GM21447 (cell line): ENCODE measurements around the gene PADI2.

Experiments used
- ATAC-seq: cut with Tn5 transposase; IDR thresholded peaks from one replicate; pipeline ENCODE4 v1.9.1; 2021; ENCODE audit not compliant: unreplicated experiment

Gene PADI2

DNA sequence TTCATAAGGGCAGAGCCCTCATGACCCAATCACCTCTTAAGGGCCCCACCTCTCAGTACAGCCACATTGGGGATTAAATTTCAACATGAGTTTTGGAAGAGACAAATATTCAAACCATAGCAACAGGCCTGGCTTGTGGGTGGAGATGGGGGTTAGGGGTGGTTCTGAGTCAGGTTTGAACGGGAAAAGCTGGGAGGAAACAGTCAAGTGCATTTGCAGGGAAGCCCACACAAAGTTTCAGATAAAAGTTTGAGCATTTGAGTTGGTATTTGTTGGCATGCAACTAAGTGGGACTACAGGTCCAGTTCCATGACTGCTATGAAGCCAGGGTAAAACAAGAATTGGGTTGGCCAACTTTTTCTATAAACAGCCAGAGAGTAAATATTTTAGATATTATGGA, 21.0 kb upstream of the PADI2 start:
- no peak for ATAC-seq

DNA sequence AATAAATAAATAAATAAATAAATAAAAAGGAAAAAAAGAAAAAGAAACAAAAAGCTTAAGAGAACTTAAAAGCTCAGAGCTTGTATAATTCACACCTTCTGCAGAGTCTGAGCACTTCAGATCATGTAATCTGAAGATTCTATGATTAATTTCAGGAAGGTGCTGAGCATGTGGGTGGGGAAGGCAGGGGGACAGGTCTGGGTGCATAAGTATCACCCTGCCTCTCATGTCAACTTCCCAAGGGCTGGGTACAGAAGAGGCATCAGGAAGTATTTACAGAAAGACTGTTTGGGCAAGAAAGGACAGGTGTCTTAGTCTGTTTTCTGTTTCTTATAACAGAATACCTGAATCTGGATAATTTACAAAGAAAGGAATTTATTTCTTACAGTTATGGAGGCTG, 20.4 kb upstream of the PADI2 start:
- ATAC-seq: no peak

GRCh38 chr1:17137441-17137840, 18.2 kb upstream of the PADI2 start:
- no peak for ATAC-seq

GRCh38 chr1:17136936-17137335, 17.7 kb upstream of the PADI2 start:
- ATAC-seq: no peak

- no peak for ATAC-seq
Observed at GRCh38 chr1:17136145-17136544, 16.9 kb upstream of the PADI2 start.

- ATAC-seq: no peak
Observed at GRCh38 chr1:17135530-17135929, 16.3 kb upstream of the PADI2 start.

DNA sequence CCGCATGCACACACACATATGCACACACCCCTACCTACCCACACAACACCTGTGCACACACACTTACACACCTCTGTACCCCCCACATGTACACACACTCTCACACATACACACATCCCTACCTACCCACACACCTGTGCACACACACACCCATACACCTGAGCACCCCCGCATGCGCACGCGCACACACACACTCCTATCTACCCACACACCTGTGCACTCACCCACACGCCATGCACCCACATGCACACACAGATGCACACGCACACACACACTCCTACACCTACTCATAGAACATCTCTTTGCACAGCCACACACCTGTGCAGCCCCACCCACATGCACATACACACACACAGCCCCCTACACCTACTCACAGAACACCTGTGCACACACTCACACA, 15.5 kb upstream of the PADI2 start:
- ATAC-seq: no peak

GRCh38 chr1:17134034-17134433, 14.8 kb upstream of the PADI2 start:
- ATAC-seq: no peak

DNA sequence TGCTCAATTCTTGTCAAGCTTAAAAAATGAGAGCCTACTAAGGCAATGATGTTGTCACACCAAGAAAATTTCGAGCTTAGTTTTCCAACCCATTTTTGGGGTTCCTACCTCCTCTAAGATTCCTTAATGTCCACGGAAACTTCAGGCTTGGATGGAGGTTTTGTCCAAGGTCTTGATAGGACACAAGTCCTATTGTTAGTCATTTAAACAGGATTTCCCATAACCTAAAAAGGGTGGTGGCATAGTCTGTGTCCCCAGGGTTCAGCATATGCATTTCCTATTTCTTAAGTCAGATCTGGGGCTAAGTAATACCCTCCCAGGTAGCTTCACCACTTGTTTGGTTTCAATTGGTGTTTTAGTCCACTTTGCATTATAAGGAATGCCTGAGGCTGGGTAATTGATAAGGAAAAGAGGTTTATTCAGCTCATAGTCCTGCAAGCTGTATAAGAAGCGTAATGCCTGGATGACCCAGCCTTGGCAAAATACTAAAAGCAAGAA, 10.9 kb upstream of the PADI2 start:
- ATAC-seq: no peak

GRCh38 chr1:17128361-17128760, 9.1 kb upstream of the PADI2 start:
- ATAC-seq: no peak

- ATAC-seq: no peak
Observed at GRCh38 chr1:17125756-17126237, 6.5 kb upstream of the PADI2 start.

DNA sequence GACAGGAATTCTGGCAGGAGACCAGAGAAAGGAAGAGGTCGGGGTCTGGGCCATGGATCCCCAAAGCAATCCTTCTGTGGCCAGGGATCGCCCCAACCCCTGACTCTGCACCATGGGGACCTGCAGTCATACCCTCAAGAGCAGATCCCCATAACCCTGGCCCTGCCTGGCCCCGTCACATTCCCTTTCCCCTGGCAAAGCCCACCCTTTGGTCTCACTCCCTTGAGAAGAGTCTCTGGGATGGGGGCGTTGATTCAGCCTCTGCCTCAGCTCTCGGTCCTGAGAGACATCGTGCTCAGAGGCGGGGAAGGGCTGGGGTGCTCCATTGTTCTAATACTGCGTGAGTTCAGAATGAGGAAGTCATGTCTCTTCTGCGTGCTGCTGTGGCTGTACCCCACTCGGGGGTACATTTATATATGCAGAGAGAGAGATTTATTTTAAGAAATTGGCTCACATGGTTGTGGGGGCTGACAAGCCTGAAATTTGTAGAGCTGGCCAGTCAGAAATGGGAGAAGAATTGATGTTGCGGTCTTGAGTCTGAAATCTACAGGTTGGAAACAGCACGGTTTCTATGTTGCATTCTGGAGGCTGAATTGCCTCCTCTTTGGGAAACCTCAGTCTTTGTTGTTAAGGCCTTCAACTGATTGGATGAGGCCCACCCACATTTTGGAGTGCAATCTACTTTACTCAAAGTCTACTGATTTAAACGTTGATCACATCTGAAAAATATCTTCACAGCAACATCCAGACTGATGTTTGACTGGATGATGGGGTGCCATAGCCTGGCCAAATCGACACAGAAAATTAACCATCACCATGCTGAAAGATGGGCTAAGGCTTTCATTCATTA, 4.2 kb upstream of the PADI2 start:
- ATAC-seq: no peak

DNA sequence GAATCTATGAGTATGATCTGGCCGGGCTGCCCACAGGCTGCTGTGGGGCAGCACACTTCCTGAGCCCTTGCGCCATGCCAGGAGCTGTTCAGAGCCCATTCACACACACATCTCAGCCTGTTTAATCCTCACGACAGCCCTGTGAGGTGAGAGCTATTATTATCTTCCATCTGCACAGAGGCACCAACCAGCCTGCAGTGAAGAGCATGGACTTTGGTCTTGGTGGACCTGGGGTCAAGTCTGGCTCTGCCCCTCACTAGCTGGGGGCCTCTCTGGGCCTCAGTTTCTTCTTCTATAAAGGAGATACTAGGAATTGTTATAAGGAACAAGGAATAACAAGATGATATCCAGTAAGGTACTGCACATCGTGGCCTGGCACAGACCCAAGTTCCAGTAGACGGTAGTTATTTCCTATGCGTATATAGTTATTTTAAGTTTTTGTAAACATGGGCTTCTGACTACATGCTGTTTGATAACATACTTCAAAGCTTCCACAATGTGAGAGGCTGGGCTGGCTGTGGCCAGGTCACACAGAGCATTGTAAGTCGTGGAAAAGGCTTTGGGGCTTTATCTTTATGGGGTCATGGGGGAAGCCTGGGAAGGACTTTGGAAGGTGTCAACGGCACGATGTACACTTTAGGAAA, 3.4 kb upstream of the PADI2 start:
- no peak for ATAC-seq

DNA sequence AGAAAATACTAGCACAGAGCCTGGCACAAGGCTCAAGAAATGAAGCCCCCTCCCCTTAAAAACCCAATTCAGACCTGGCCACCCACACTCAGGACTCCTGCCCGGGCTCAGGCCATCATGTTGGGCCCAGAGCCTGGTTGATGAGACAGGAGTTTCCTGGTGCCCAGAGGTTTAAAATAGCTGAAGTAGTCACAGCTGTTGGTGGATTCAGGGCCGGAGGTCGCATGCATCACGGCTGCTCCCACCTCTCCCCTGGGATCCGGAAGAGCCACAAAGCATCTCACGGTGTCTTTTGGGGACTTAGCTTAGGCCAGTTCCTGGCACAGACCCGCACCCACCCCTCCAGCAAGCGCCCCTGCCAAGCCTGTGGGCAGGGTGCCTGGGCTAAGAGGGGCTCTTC, 2.6 kb upstream of the PADI2 start:
- no peak for ATAC-seq

DNA sequence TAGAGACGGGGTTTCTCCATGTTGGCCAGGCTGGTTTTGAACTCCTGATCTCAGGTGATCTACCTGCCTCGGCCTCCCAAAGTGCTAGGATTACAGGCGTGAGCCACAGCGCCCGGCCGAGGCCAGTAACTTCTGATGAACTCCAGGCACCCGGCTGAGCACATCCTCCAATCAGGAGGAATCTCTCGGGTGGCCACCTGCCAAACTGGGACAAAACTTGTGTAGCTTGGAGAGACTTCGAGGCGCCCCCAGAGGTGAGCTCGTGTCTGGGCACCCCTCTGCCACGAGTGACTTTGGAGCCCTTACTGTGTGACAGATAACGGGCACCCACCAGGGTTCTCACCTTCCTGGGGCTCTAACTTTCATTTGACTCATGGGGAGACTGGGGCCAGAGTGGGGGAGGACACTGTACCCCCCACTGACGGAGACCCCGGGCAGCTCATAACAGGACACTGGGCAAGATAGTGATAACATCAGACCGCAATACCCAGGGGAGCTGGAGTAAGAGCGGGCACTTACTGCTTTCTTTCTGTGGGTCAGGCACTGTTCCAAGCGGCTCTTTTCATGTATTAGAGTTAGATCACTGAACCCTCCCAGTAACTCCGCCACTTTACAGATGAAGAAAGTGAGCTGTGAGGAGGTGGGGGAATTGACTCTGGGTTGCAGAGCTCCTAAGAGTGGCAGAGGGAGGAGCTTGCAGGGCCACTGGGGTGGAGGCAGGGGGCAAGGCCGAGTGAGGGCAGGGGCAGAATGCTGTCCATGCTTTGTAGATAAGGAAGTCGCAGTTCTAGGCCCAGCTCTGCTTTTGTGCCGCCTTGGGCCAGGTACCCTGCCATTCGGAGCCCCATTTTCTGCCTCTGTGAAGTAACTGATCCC, 1.9 kb upstream of the PADI2 start:
- ATAC-seq: no peak

- ATAC-seq: no peak
Observed at GRCh38 chr1:17120481-17120877, 1.2 kb upstream of the PADI2 start.

DNA sequence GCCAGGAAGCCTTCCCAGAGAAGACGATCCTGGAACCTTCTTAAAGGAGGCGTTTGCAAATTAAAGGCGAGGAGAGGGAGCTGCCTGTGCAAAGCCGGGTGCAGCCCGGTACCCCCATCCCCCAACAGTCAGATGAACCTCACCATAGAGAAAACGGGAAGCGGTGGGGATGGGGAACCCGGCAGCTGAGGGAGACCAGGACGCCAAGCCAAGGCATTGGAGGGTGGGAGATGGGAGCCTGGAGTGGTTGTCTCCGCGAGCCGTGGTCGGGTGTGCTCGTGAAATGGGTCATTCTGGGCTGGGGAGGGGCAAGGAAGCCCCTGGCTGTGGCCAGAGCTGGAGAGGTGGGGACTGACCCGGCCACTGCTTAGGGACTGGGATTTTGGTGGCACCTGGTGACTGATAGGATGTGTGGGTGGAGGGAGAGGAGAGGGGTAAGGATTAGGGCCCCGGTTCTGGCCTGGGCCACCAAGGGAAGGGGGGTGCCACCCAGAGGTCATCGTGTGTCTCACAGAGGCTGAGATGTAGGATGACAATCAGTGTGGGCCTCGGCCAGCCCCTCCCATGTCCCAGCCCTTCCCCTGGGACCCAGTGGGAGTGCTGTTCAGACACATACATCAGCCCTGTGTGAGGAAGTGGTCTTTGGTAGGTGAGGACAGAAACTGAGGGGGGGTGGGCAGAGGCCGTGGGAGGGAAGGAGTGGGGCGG, 676 bp upstream of the PADI2 start:
- ATAC-seq: no peak

DNA sequence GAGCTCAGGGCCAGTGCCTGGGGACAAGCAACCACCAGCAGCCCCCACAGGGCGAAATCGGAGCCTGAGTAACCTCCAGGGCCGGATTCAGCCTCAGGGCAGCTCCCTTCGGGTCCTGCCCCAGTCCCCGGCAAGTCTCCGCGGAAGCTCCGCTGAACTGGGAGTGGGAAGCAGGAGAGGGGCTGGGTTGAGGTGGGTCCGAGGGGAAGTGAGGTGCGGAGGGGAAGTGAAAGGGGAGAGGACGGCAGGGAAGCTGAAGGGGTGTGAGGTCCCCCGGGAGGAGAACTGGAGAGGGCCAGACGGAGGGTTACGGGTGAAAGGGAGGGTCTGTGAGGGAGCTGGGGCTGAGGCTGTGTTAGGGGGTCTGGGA, 560 bp downstream of the PADI2 start:
- ATAC-seq: no peak

- ATAC-seq: no peak
Observed at GRCh38 chr1:17118268-17118667, 983 bp downstream of the PADI2 start.

GRCh38 chr1:17117451-17118265, 1.6 kb downstream of the PADI2 start:
- ATAC-seq: no peak
